HepG2 (cell line): ENCODE measurements around the gene TJP3. TPM values are rescaled to one million over a fixed set of nuclear protein-coding genes. Genes with fewer than 3 reads are reported as not detected.

Experiments
- BRCA1 ChIP-seq: sonication (generic); formaldehyde crosslinking; IDR thresholded peaks from 2 replicates; pipeline ENCODE4 v1.4.0; 2020; ENCODE audit warnings: missing genetic modification reagents
- GTF3A ChIP-seq: sonication (generic); formaldehyde crosslinking; conservative IDR thresholded peaks from 2 replicates; pipeline ENCODE4 v1.4.0; 2020; ENCODE audit warnings: mild to moderate bottlenecking, missing genetic modification reagents
- HCFC1 ChIP-seq: fragments of 150-350 bp; IDR thresholded peaks from 2 replicates; pipeline ENCODE4 v1.6.1; 2014; ENCODE audit warnings: low read depth, low read length
- HOXA3 ChIP-seq: sonication (generic); formaldehyde crosslinking; IDR thresholded peaks from 2 replicates; pipeline ENCODE4 v1.5.0; 2020; ENCODE audit warnings: missing genetic modification reagents
- KLF12 ChIP-seq: sonication (generic); formaldehyde crosslinking; IDR thresholded peaks from 2 replicates; pipeline ENCODE4 v1.4.0; 2020; ENCODE audit warnings: missing genetic modification reagents, borderline replicate concordance
- ZIK1 ChIP-seq: sonication (generic); formaldehyde crosslinking; IDR thresholded peaks from 2 replicates; pipeline ENCODE4 v1.5.0; 2020; ENCODE audit warnings: mild to moderate bottlenecking, low read depth, missing genetic modification reagents, borderline replicate concordance
- ZMYM2 ChIP-seq: sonication (generic); formaldehyde crosslinking; IDR thresholded peaks from 2 replicates; pipeline ENCODE4 v1.8.0; 2022; ENCODE audit warnings: mild to moderate bottlenecking, missing genetic modification reagents
- ZNF484 ChIP-seq: sonication (generic); formaldehyde crosslinking; IDR thresholded peaks from 2 replicates; pipeline ENCODE4 v1.5.1; 2020; ENCODE audit warnings: mild to moderate bottlenecking, low read depth, missing genetic modification reagents, borderline replicate concordance
- ZNF563 ChIP-seq: sonication (generic); formaldehyde crosslinking; IDR thresholded peaks from 2 replicates; pipeline ENCODE4 v1.8.0; 2022; ENCODE audit warnings: mild to moderate bottlenecking, moderate library complexity, missing genetic modification reagents
- ZNF749 ChIP-seq: sonication (generic); formaldehyde crosslinking; IDR thresholded peaks from 2 replicates; pipeline ENCODE4 v1.8.0; 2022; ENCODE audit warnings: mild to moderate bottlenecking, missing genetic modification reagents, moderate library complexity, borderline replicate concordance
- polyA plus RNA-seq, 8 experiments: library from polyadenylated mRNA; depleted of rRNA in 3 of 8; stranded (reverse) in 7 of 8; unstranded in 1 of 8; fragments of >200 nt; fragmentation: Illumina TruSeq in 4 of 8; extraction: Trizol in 4 of 8; gene quantifications; 2 replicates each; pipeline versions ENCODE4 v1.2.1 to v1.2.3, GENCODE V29; 2011 to 2016; ENCODE audit warnings: low read depth in 4 of 8, missing spikeins in 1 of 8, mixed read lengths in 1 of 8; ENCODE audit not compliant: insufficient read depth in 1 of 8
- total RNA-seq, 5 experiments: library from RNA; depleted of rRNA; stranded (reverse); fragments of >200 nt; fragmentation: Illumina TruSeq; extraction: Trizol; gene quantifications; 2 replicates each; pipeline ENCODE4 v1.2.3, GENCODE V29; 2016; ENCODE audit warnings: low read depth in 1 of 5
- TF ChIP-seq, protein P1 (sequence below): sonication (generic); formaldehyde crosslinking; IDR thresholded peaks from 2 replicates; pipeline ENCODE4 v1.8.0; 2022; ENCODE audit warnings: mild to moderate bottlenecking, missing genetic modification reagents; ENCODE audit not compliant: insufficient replicate concordance
- TF ChIP-seq, protein P2 (sequence below), 2 experiments: fragments of 450-650 bp in 1 of 2; sonication (generic) in 1 of 2; formaldehyde crosslinking in 1 of 2; IDR thresholded peaks; 2 replicates each; pipeline versions ENCODE4 v1.6.1 to v1.8.0; 2016 to 2022; ENCODE audit warnings: antibody characterized with exemption in 1 of 2, mild to moderate bottlenecking in 1 of 2, missing genetic modification reagents in 1 of 2

The TJP3 gene
- total and polyA plus RNA-seq, 2 of the 13 experiments (the other 11 are each of a cell fraction or from before 2014, with no cell fraction given): 2.3 to 21.5 TPM

DNA sequence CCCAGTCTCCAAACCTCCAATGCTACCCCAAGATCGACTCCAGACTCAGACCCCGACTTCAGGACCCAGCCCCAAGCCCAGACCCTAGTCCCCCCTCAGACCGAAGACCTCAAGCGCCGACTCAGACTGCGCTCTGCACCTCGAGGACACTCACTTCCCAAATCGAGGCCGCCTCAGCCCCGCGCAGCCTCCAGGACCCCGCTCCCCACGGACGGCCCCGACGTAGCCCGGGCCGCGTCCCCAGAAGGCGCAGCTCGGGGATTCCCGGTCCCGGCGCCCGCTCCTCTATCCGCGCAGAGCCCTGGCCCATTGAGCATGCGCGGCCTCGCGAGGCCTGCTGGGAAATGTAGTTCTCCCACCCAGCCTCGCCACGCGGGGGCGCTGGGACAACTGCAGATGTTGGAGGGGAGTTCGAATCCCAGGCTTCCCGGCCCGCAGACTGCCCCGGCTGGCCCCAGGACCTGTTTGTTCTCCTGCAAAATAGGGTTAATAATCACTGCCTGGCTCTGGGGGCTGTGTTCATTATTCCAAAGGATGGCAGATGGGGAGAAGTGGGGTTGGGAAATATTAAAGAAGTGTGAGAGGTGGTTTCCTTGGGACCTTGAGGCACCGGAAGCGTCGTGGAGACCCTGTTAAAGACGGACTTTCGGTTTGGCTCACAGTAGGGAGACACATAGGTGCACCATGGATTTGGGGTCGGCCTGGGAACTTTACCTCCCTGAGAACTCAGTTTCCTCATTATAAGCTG lies 53.4 kb downstream of the TJP3 start, which contains the start of gene APBA3 (continued):
- TF ChIP-seq HCFC1 (peak; percentile 97), ZNF749 (CRISPR knock-in tag) (no peak), HOXA3 (CRISPR knock-in tag) (peak; percentile 10; the same call in 1 of the 2 replicates), BRCA1 (CRISPR knock-in tag) (peak; percentile 65; the same call in 1 of the 2 replicates), GTF3A (peak; percentile 87; the same call in 1 of the 2 replicates), ZNF484 (peak; percentile 82; the same call in 1 of the 2 replicates), ZNF563 (CRISPR knock-in tag) (0 out of 2 replicates have a peak, but pooled peaks have one; percentile 60), ZMYM2 (CRISPR knock-in tag) (peak; percentile 99), KLF12 (CRISPR knock-in tag) (0 out of 2 replicates have a peak, but pooled peaks have one; percentile 55), ZIK1 (CRISPR knock-in tag) (peak; percentile 45; the same call in 1 of the 2 replicates)
- TF ChIP-seq, protein P1, sequence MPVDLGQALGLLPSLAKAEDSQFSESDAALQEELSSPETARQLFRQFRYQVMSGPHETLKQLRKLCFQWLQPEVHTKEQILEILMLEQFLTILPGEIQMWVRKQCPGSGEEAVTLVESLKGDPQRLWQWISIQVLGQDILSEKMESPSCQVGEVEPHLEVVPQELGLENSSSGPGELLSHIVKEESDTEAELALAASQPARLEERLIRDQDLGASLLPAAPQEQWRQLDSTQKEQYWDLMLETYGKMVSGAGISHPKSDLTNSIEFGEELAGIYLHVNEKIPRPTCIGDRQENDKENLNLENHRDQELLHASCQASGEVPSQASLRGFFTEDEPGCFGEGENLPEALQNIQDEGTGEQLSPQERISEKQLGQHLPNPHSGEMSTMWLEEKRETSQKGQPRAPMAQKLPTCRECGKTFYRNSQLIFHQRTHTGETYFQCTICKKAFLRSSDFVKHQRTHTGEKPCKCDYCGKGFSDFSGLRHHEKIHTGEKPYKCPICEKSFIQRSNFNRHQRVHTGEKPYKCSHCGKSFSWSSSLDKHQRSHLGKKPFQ (CRISPR knock-in tag): peak; percentile 51
- TF ChIP-seq, protein P2, sequence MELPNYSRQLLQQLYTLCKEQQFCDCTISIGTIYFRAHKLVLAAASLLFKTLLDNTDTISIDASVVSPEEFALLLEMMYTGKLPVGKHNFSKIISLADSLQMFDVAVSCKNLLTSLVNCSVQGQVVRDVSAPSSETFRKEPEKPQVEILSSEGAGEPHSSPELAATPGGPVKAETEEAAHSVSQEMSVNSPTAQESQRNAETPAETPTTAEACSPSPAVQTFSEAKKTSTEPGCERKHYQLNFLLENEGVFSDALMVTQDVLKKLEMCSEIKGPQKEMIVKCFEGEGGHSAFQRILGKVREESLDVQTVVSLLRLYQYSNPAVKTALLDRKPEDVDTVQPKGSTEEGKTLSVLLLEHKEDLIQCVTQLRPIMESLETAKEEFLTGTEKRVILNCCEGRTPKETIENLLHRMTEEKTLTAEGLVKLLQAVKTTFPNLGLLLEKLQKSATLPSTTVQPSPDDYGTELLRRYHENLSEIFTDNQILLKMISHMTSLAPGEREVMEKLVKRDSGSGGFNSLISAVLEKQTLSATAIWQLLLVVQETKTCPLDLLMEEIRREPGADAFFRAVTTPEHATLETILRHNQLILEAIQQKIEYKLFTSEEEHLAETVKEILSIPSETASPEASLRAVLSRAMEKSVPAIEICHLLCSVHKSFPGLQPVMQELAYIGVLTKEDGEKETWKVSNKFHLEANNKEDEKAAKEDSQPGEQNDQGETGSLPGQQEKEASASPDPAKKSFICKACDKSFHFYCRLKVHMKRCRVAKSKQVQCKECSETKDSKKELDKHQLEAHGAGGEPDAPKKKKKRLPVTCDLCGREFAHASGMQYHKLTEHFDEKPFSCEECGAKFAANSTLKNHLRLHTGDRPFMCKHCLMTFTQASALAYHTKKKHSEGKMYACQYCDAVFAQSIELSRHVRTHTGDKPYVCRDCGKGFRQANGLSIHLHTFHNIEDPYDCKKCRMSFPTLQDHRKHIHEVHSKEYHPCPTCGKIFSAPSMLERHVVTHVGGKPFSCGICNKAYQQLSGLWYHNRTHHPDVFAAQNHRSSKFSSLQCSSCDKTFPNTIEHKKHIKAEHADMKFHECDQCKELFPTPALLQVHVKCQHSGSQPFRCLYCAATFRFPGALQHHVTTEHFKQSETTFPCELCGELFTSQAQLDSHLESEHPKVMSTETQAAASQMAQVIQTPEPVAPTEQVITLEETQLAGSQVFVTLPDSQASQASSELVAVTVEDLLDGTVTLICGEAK (IDR thresholded peaks at IDR 0.05): no peak; the same call in 1 of the 2 replicates
- TF ChIP-seq, protein P2 (CRISPR knock-in tag; IDR thresholded peaks at IDR 0.05): 0 out of 2 replicates have a peak, but pooled peaks have one; percentile 60
